HepG2 (cell line): ENCODE data around the gene RGS14.

ENCODE experiments used
- ETV6 ChIP-seq: sonication (generic); formaldehyde crosslinking; conservative IDR thresholded peaks from 2 replicates; pipeline ENCODE4 v1.4.0; 2020; ENCODE audit warnings: missing genetic modification reagents
- FOXK2 ChIP-seq: fragments of 450-650 bp; IDR thresholded peaks from 2 replicates; pipeline ENCODE4 v1.6.1; 2016
- ZNF883 ChIP-seq: sonication (generic); formaldehyde crosslinking; IDR thresholded peaks from 2 replicates; pipeline ENCODE4 v1.5.1; 2020; ENCODE audit warnings: mild to moderate bottlenecking, missing genetic modification reagents; ENCODE audit errors: not compliant biosample characterization

DNA sequence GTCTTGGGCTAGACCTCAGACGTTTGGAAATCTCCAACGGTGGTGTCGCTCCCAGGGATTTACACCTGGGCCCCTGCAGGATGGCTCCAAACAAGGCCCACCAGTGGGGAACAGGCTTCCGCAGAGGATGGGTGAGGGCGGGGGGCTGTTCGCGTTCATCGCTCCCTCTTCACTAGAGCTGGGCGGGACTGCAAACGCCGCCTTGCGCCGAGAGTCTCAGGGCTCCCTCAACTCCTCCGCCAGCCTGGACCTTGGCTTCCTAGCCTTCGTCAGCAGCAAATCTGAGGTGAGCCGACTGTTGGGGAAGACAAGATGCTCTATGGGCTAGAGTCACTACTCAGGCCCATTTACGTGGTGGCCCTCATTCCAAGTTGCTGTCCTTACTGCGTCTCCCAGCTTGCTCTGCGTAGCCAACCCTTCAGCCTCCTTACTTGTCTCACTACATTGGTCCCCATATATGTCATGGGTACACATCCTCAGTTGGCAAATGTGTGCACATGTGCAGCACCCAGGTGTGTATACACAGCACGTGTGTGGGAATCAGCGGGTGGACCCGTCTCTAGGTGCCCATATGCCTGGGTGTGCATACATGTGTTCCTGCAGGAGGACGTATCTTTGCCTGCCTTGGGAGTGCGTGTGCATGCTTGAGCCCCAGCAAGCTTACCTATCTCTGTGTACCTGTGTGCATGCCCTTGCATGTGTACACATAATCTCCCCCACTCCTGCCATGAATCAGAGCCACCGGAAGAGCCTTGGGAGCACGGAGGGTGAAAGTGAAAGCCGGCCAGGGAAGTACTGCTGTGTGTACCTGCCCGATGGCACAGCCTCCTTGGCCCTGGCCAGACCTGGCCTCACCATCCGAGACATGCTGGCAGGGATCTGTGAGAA is 10.5 kb downstream of the RGS14 start:
- no peak for TF ChIP-seq FOXK2
- no peak for TF ChIP-seq ETV6
- TF ChIP-seq ZNF883 = no peak
